Adrenal gland (tissue), 12 donors: ENCODE data around the gene RPAP3. TPM values are rescaled to one million over a fixed set of nuclear protein-coding genes. Genes with fewer than 3 reads are reported as not detected.

Source experiments
- DNase-seq, 7 donors: peaks; one replicate each; pipeline ENCODE4 v3.0.0-alpha.2; 2019 to 2020
- H3K27ac ChIP-seq, 5 donors: fragments of 200-600 bp; sonication (generic) in 4 of 5; 1 replicate in 3 of 5; 2 replicates in 2 of 5; pipeline versions ENCODE4 v1.5.1 to v1.8.0; 2016 to 2020; ENCODE audit warnings: mild to moderate bottlenecking in 1 of 5
- H3K27me3 ChIP-seq: fragments of 200-600 bp; 2 replicates; pipeline ENCODE4 v1.8.0; 2021
- H3K36me3 ChIP-seq, 2 donors: fragments of 200-600 bp; replicated peaks in 1 of 2; 1 replicate in 1 of 2; 2 replicates in 1 of 2; pipeline versions ENCODE4 v1.5.1 to v1.8.0; 2018 to 2022
- H3K4me1 ChIP-seq, 2 donors: fragments of 200-600 bp; replicated peaks in 1 of 2; 1 replicate in 1 of 2; 2 replicates in 1 of 2; pipeline versions ENCODE4 v1.5.1 to v1.8.0; 2018 to 2021
- H3K4me3 ChIP-seq, 4 donors: fragments of 200-600 bp; sonication (generic) in 3 of 4; one replicate each; pipeline ENCODE4 v1.5.1; 2016 to 2018
- H3K9me3 ChIP-seq, 3 donors: fragments of 200-600 bp; sonication (generic) in 1 of 3; replicated peaks in 1 of 3; 1 replicate in 2 of 3; 2 replicates in 1 of 3; pipeline versions ENCODE4 v1.5.1 to v1.8.0; 2016 to 2021
- POLR2A ChIP-seq, 2 donors: fragments of 450-650 bp; IDR thresholded peaks; one replicate each; pipeline ENCODE4 v1.6.1; 2017; ENCODE audit warnings: antibody characterized with exemption in 2 of 2, mild to moderate bottlenecking in 2 of 2, moderate library complexity in 1 of 2
- WGBS, 4 donors: extraction: QIAGEN DNeasy Blood & Tissue Kit in 2 of 4; methylation state at CpG; one replicate each; pipeline versions ENCODE4 v1.1.5 to v1.1.7; 2013 to 2017; 5-methylcytosine and 5-hydroxymethylcytosine counted together
- intact Hi-C, 2 donors: fragments of 100-400 bp; cut with DNase I; formaldehyde crosslinking; loops; one replicate each; pipeline versions ENCODE4 v1.14.1 to v1.15.0; 2022 to 2023
- polyA plus RNA-seq, 3 donors: library from polyadenylated mRNA; stranded (reverse); fragments of 200-250 nt in 2 of 3; fragments of 350-450 nt in 1 of 3; fragmentation: Illumina TruSeq in 1 of 3; extraction: RNeasy Lipid Tissue Mini Kit (QIAGEN cat#74804) in 1 of 3; gene quantifications; one replicate each; pipeline ENCODE4 v1.2.3, GENCODE V29; 2013 to 2014
- total RNA-seq, 9 donors: library from RNA; depleted of rRNA in 4 of 9; stranded (reverse); fragments of >200 nt in 4 of 9; fragments of 120-200 nt in 1 of 9; fragmentation: NEBNext Ultra II Directional in 1 of 9; extraction: Animal tissue kit (Norgen Biotek cat#: 25700) in 1 of 9; gene quantifications; one replicate each; pipeline versions ENCODE4 v1.1.0 to v1.2.4, GENCODE V29; 2013 to 2023
- TF ChIP-seq, protein P1 (sequence below), 6 experiments: fragments of 450-650 bp in 4 of 6; fragments of 200-600 bp in 2 of 6; sonication (generic) in 1 of 6; IDR thresholded peaks; 1 replicate in 5 of 6; 2 replicates in 1 of 6; pipeline versions ENCODE4 v1.5.1 to v1.8.0; 2016 to 2021; ENCODE audit warnings: antibody characterized with exemption in 6 of 6, mild to moderate bottlenecking in 2 of 6, moderate library complexity in 1 of 6
- donor health status: healthy with polysubstance abuse.
- donor health status: Bipolar disorder and iron deficiency.
- donor health status: DM: yes; HTN: yes; CAD: no.
- donor health status: DM: no; HTN: no; CAD: no.
- donor health status: DM: no; HTN: no; CAD: no.
- donor health status: DM: yes; HTN: yes; CAD: no.

The RPAP3 gene
- total and polyA plus RNA-seq, 12 donors = 7.3 to 56.1 (median 16.7) TPM

DNA sequence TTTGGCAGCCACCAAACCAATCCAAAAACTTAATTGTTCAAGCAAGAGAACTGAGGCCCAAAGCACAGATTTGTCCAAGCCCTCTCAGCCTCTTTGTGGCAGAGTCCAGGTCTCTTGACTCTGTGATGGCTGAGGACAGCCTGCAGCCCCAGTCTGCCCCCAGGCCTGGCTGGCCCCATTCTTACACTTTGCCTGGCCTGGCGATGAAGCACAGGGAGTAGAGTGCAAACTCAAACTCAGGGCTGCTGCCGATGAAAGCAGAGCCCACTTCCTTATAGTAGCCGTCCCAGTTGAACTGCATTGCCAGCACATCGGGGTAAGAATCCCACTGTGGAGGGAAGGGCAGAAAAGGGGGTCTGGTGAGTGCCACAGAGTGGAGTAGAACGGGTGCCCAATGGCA lies 5.6 kb upstream of the RPAP3 start:
- H3K27ac ChIP-seq = no peak overlapping the region

DNA sequence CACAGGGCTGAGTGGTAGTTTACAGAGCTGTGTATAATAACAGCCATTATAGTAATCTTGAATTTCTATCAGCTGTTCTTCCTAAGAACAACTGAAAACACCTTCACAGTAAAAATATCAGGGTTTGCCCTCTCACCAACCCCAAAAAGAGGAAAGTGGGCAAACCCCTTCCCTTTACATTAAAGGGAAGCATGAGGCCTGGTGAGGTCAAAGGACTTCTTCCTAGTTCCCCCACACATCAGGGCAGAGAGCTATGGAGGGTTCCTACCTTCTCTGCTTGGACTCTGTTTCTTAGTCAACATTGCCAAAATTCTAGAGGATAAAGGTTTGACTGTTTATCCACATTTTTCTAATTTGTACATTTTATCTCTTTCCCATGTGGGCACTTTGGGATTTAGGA lies 4.4 kb upstream of the RPAP3 start:
- no peak for DNase-seq
- Histone ChIP-seq H3K4me3 (no peak overlapping the region), H3K4me1 (peaks cover 7 to 22% of the 10 kb centered on the region in 2 donors), H3K9me3 (no peaks in the 10 kb centered on the region), H3K36me3 (no peaks in the 10 kb centered on the region), H3K27me3 (no peaks in the 10 kb centered on the region), H3K27ac (no peak overlapping the region)
- TF ChIP-seq POLR2A (IDR thresholded peaks at IDR 0.05) = no peak
- TF ChIP-seq, protein P1, sequence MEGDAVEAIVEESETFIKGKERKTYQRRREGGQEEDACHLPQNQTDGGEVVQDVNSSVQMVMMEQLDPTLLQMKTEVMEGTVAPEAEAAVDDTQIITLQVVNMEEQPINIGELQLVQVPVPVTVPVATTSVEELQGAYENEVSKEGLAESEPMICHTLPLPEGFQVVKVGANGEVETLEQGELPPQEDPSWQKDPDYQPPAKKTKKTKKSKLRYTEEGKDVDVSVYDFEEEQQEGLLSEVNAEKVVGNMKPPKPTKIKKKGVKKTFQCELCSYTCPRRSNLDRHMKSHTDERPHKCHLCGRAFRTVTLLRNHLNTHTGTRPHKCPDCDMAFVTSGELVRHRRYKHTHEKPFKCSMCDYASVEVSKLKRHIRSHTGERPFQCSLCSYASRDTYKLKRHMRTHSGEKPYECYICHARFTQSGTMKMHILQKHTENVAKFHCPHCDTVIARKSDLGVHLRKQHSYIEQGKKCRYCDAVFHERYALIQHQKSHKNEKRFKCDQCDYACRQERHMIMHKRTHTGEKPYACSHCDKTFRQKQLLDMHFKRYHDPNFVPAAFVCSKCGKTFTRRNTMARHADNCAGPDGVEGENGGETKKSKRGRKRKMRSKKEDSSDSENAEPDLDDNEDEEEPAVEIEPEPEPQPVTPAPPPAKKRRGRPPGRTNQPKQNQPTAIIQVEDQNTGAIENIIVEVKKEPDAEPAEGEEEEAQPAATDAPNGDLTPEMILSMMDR (IDR thresholded peaks at IDR 0.05) = no peak
- intact Hi-C loops = loop anchor here in 1 of 2 donors (5.0 to 10.0 kb wide), 2 partner anchors 57 to 235 kb away; no protein-coding TSS in a partner anchor

More for the DNA sequence above, 5.6 kb upstream of the RPAP3 start:
- Histone ChIP-seq H3K4me1 (peaks cover 10 to 31% of the 10 kb centered on the region in 2 donors), H3K9me3 (no peaks in the 10 kb centered on the region), H3K27me3 (no peaks in the 10 kb centered on the region), H3K36me3 (no peaks in the 10 kb centered on the region), H3K4me3 (no peak overlapping the region)
- WGBS, 4 donors = 88 to 100% (median 93%) methylated on average over 2 to 5 of the region's 5 CpGs
- TF ChIP-seq POLR2A (IDR thresholded peaks at IDR 0.05) = no peak
- TF ChIP-seq, protein P1 (IDR thresholded peaks at IDR 0.05) = no peak
- no peak for DNase-seq
- intact Hi-C loops = loop anchor here in 1 of 2 donors (5.0 to 10.0 kb wide), 2 partner anchors 56 to 233 kb away; no protein-coding TSS in a partner anchor

GRCh38 chr12:47709671-47710070 lies 3.8 kb upstream of the RPAP3 start:
- H3K4me1 ChIP-seq = peaks cover 6 to 22% of the 10 kb centered on the region in 2 donors
- intact Hi-C loops = loop anchor here in 1 of 2 donors (5.0 to 10.0 kb wide), 2 partner anchors 58 to 235 kb away; no protein-coding TSS in a partner anchor
- no peak overlapping the region for H3K27ac ChIP-seq
- H3K36me3 ChIP-seq = no peaks in the 10 kb centered on the region
- TF ChIP-seq, protein P1 (IDR thresholded peaks at IDR 0.05) = no peak
- TF ChIP-seq POLR2A (IDR thresholded peaks at IDR 0.05) = no peak
- no peaks in the 10 kb centered on the region for H3K27me3 ChIP-seq
- no peak for DNase-seq
- 74 to 89% (median 79%) methylated on average over 2 of the region's 2 CpGs for WGBS, 4 donors
- H3K9me3 ChIP-seq = no peaks in the 10 kb centered on the region
- no peak overlapping the region for H3K4me3 ChIP-seq

DNA sequence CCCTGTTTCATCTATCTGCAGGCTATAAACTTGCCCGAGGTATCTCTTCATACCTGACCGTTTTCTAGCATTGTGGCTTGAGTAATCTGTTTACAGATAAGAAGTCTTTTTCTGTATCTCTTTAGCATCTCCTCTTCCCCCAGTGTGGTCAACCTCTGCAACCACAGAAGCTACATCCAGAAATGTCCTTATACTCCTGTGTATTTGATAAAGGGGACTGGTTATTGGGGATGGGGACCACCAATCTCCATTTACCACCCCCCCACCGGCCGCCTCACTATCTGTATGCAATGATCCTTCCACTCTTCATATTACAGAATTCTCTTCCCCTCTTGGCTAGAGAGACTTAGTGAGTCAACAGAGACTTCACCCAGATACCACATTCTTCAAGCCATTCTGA lies 3.4 kb upstream of the RPAP3 start:
- 82 to 90% (median 88%) methylated on average over 4 of the region's 4 CpGs for WGBS, 4 donors

More for the DNA sequence above, 3.4 kb upstream of the RPAP3 start:
- H3K27me3 ChIP-seq = no peaks in the 10 kb centered on the region
- H3K4me3 ChIP-seq = no peak overlapping the region
- peaks cover 6 to 21% of the 10 kb centered on the region in 2 donors for H3K4me1 ChIP-seq
- H3K9me3 ChIP-seq = no peaks in the 10 kb centered on the region
- no peak for TF ChIP-seq POLR2A (IDR thresholded peaks at IDR 0.05)
- TF ChIP-seq, protein P1 (IDR thresholded peaks at IDR 0.05) = no peak
- H3K36me3 ChIP-seq = no peaks in the 10 kb centered on the region
- DNase-seq = no peak
- intact Hi-C loops = no loop called here
- no peak overlapping the region for H3K27ac ChIP-seq
